Activated T-cell treated with anti-CD3 and anti-CD28 coated beads, Interleukin-2, amount 50 U/mL, for 4 hours (primary cell): Measurements from ENCODE around the gene LDB2. TPM values are rescaled to one million over a fixed set of nuclear protein-coding genes. Genes with fewer than 3 reads are reported as not detected.
"Not testable (repeated sequence)": the region's sequence is repeated elsewhere in the genome, so short reads cannot be mapped to it uniquely, and the experiment has no call there.

Source experiments
- ATAC-seq, 2 donors: fragments of 200-7000 bp; cut with Tn5 transposase; one replicate each; pipeline ENCODE4 v1.10.0; 2021
- DNase-seq: peaks from one replicate; pipeline ENCODE4 v3.0.0-alpha.2; 2020
- H3K27me3 Mint-ChIP-seq: one replicate; pipeline ENCODE4 v1.8.0; 2021; ENCODE audit warnings: low read depth, mixed read lengths
- H3K36me3 Mint-ChIP-seq: one replicate; pipeline ENCODE4 v1.8.0; 2022; ENCODE audit warnings: mixed read lengths; ENCODE audit not compliant: insufficient read depth
- H3K4me1 Mint-ChIP-seq: one replicate; pipeline ENCODE4 v1.8.0; 2021; ENCODE audit warnings: low read depth, mixed read lengths
- H3K4me3 Mint-ChIP-seq: one replicate; pipeline ENCODE4 v1.8.0; 2021; ENCODE audit warnings: mild to moderate bottlenecking, moderate library complexity, mixed read lengths
- H3K9me3 Mint-ChIP-seq: one replicate; pipeline ENCODE4 v1.8.0; 2021; ENCODE audit warnings: mixed read lengths
- total RNA-seq, 3 donors: library from RNA; stranded (reverse); gene quantifications; one replicate each; pipeline ENCODE4 v1.2.1, GENCODE V29; 2021

The LDB2 gene
- total RNA-seq, 3 donors from 2014 or later = 0.11 TPM; not detected in 2

DNA sequence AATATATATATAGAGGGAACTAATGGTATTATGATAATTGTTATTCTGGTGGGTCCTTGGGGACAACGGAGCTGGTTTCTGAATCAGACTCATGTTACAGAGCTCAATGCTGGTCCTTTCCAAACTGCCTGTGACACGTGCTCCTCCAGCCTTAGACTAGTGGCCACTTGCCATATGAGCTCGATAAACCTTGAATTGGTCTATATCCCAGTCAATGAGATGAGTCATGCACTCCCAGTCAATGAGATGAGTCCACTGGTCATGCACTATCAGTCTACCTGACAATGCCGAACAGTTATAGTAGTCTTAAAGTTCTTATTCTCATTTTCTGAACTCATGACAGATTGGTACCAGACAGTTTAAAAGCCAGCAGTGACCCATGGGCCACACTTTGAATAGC lies 325.2 kb downstream of the LDB2 start:
- DNase-seq = no peak
- Mint-ChIP-seq H3K4me3 (no peak overlapping the region), H3K27me3 (no peaks in the 10 kb centered on the region), H3K4me1 (no peaks in the 10 kb centered on the region), H3K9me3 (peaks cover 4% of the 10 kb centered on the region), H3K36me3 (no peaks in the 10 kb centered on the region)
- ATAC-seq = no peak

DNA sequence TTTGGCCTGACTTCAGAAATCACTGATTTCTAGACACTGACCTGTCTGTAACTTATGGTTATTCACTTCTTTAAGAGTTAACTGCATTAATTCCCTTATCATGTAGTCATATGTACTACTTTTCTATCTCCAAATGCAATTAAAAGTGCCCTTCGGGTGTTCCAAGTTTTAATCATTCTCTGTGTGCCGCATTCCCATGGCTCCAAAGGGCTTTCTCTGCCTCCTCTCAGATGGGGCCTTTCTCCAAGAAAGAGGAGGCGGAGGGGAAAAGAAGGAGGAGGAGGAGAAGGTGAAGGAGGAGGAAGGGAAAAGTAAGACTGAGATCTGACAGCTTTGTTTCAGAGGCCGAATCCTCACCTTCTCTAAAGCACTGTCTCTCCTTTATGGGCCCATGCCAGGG lies 325.8 kb downstream of the LDB2 start:
- Mint-ChIP-seq H3K36me3 (no peaks in the 10 kb centered on the region), H3K27me3 (no peaks in the 10 kb centered on the region), H3K9me3 (peaks cover 4% of the 10 kb centered on the region), H3K4me1 (no peaks in the 10 kb centered on the region), H3K4me3 (no peak overlapping the region)
- no peak for DNase-seq
- ATAC-seq = no peak

DNA sequence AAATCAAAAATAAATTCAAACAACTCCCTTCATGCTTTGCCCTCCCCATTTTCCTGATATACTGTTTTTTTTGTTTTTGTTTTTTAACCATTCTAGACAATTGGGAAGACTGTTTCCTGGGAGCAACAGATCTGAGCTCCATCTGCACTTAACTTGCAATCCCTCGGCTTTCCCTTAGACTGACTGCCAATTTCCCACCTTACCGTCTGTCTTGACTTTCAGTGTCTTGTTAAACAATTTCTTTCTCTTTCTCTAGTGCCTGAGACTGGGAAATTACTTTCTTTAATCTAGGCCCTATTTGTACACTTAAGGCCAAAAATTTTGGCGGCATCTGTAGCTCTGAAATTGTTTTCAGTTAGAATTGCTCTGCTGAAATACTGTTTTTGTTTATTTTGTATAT lies 326.3 kb downstream of the LDB2 start:
- ATAC-seq = no peak
- no peak for DNase-seq
- H3K9me3 Mint-ChIP-seq = peaks cover 4% of the 10 kb centered on the region
- no peaks in the 10 kb centered on the region for H3K4me1 Mint-ChIP-seq
- H3K36me3 Mint-ChIP-seq = no peaks in the 10 kb centered on the region
- H3K27me3 Mint-ChIP-seq = no peaks in the 10 kb centered on the region
- no peak overlapping the region for H3K4me3 Mint-ChIP-seq

DNA sequence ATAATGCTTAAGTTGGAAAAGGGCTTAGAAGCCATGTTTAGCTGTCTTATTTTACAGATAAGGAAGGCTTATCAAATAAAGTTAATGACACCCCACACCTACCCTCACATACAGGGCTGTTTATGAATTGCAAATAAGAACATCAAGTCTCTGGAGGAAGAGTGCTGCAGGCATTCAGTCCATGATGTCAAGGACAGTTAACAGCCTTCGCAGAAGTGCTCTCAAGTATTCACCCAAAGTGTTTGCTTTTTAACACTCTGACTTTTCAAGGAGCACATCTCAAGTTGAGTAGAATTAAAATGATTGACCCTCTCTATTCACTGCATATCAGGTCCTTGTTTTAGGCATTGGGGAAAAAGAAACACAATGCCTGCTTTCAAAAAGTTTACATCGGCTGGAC lies 328.7 kb downstream of the LDB2 start:
- no peak for DNase-seq
- no peaks in the 10 kb centered on the region for H3K27me3 Mint-ChIP-seq
- H3K9me3 Mint-ChIP-seq = peaks cover 4% of the 10 kb centered on the region
- H3K36me3 Mint-ChIP-seq = no peaks in the 10 kb centered on the region
- no peaks in the 10 kb centered on the region for H3K4me1 Mint-ChIP-seq
- ATAC-seq = no peak
- H3K4me3 Mint-ChIP-seq = no peak overlapping the region

DNA sequence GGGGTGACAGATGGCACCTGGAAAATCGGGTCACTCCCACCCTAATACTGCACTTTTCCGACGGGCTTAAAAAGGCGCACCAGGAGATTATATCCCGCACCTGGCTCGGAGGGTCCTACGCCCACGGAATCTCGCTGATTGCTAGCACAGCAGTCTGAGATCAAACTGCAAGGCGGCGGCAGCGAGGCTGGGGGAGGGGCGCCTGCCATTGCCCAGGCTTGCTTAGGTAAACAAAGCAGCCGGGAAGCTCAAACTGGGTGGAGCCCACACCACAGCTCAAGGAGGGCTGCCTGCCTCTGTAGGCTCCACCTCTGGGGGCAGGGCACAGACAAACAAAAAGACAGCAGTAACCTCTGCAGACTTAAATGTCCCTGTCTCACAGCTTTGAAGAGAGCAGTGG lies 341.1 kb downstream of the LDB2 start:
- not testable (repeated sequence) for H3K4me3 Mint-ChIP-seq, ATAC-seq, H3K27me3 Mint-ChIP-seq, H3K4me1 Mint-ChIP-seq, DNase-seq, H3K36me3 Mint-ChIP-seq
- H3K9me3 Mint-ChIP-seq = peaks cover 13% of the 10 kb centered on the region

DNA sequence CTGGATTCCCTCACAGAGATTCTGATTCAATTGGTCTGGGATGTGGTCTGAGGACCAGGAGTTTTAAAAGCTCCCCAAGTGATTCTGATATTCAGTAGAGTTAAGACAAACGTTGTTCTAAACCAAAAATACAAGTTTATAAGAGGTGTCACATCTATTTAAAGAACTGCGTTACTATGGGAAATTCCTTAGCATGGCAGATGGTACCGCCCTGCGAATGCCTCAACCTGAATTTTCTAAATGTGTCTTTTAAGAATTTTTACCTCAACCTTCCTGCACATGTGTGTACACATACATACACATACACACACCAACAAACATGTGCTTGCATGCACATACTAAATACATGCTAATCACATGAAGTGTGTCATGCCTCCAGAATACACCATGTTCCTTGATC lies 343.3 kb downstream of the LDB2 start:
- Mint-ChIP-seq H3K27me3 (peaks cover 2% of the 10 kb centered on the region), H3K36me3 (no peaks in the 10 kb centered on the region), H3K9me3 (peaks cover 13% of the 10 kb centered on the region), H3K4me1 (no peaks in the 10 kb centered on the region), H3K4me3 (no peak overlapping the region)
- DNase-seq (no peak), ATAC-seq (no peak)

DNA sequence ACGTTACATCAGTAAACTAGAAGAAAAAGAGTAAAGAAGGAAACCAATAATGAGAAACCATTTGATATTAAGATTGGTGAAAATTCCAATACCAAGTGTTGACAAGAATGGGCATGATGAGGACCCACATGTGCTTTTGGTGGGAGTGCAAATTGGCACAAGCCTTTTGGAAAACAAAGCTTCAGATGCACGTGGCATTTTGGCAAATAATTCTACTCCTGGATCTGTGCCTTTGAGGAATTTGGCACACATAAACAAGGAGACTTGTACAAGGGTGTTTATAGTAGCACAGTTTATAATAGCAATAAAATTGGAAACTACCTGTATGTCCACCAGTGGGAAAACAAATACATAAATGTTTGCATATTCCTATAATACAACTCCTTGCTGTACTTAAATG lies 347.9 kb downstream of the LDB2 start:
- no peak for DNase-seq
- ATAC-seq = no peak
- peaks cover 6% of the 10 kb centered on the region for H3K9me3 Mint-ChIP-seq
- H3K4me1 Mint-ChIP-seq = no peaks in the 10 kb centered on the region
- H3K36me3 Mint-ChIP-seq = no peaks in the 10 kb centered on the region
- peaks cover 2% of the 10 kb centered on the region for H3K27me3 Mint-ChIP-seq
- H3K4me3 Mint-ChIP-seq = no peak overlapping the region

DNA sequence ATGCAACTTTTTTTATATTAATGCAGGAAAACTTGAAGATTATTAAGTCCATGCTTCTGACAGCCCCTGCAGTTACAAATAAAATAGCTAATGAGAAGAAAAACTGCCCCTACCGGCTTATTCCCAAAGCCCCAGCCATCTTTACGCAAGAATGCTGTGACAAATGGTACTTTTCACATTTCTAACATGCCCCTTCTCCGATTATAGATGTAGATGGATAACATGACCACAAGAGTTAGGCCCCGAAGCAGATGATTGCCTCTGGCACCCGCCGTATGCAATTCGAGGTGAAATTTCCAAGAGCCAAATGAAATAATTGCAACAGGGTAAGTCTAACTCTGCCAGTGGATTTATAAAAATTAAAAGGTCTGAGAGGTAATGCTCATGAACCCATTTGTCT lies 352.8 kb downstream of the LDB2 start:
- no peak overlapping the region for H3K4me3 Mint-ChIP-seq
- ATAC-seq (no peak), DNase-seq (no peak)
- peaks cover 3% of the 10 kb centered on the region for H3K9me3 Mint-ChIP-seq
- no peaks in the 10 kb centered on the region for H3K36me3 Mint-ChIP-seq
- no peaks in the 10 kb centered on the region for H3K27me3 Mint-ChIP-seq
- H3K4me1 Mint-ChIP-seq = no peaks in the 10 kb centered on the region

DNA sequence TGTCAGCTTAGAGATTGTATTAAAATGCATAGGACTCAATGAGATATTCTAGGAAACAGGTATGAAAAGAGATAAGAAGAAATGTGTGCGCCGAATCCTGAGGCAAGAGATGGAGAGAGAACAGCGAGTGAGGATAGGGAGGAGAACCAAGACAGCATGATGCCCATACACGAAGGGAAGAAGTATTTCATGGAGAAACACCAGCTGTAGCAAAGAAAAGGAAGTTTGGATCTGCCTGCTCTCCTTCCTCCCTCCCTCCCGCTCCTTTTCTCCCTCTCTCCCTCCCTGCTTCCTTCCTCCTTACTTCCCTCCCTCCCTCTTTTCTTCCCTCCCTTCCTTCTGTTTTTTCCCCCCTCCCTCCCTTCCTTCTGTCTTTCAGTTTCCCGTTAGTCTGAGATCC lies 353.6 kb downstream of the LDB2 start:
- Mint-ChIP-seq H3K4me1 (no peaks in the 10 kb centered on the region), H3K4me3 (no peak overlapping the region), H3K27me3 (no peaks in the 10 kb centered on the region), H3K9me3 (peaks cover 3% of the 10 kb centered on the region), H3K36me3 (no peaks in the 10 kb centered on the region)
- DNase-seq (no peak), ATAC-seq (no peak)

DNA sequence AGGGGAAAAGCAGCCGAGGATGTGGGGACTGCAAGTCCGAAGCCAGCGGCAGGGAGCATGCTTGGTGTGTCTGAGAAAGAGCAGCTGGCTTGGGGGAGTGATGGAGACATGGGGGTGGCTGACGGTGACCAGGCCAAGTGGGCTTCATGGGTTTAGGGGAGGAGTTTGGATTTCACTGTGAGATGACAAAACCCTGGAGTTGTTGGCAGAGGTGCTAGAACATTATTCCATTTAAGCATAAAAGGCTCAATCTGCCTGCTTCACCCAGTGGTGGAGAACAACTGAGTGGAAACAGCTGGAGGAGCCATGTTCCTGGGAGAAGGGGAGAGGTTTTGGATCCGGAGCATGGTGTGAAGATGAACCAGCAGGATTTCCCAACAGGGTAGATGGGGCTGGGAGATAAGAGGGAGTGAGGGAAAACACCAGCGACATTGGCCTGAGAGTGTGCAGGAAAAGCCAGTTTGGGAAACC lies 354.2 kb downstream of the LDB2 start:
- ATAC-seq (no peak), DNase-seq (no peak)
- no peak overlapping the region for H3K4me3 Mint-ChIP-seq
- H3K4me1 Mint-ChIP-seq = no peaks in the 10 kb centered on the region
- H3K9me3 Mint-ChIP-seq = peaks cover 3% of the 10 kb centered on the region
- no peaks in the 10 kb centered on the region for H3K27me3 Mint-ChIP-seq
- no peaks in the 10 kb centered on the region for H3K36me3 Mint-ChIP-seq

DNA sequence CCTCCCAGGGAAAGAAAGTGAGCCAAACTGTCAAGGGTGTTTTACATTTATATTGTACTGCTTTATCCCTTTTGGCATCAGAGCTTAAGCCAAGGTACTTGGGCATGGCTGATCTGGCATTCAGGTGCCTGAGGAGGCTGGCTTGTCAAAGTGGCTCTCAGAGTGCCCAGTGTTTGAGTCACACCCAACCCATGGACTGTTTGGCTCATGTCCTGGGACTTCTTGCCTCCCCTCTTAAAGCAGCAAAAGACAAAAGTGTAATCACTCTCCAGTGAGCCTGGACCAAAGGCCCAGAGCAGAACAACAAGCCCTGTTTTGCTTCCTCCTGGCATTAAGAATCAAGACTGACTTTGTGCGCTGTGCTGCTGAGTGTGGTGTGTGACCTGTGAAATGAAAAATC lies 360.5 kb downstream of the LDB2 start:
- no peaks in the 10 kb centered on the region for H3K27me3 Mint-ChIP-seq
- no peaks in the 10 kb centered on the region for H3K36me3 Mint-ChIP-seq
- no peaks in the 10 kb centered on the region for H3K9me3 Mint-ChIP-seq
- no peaks in the 10 kb centered on the region for H3K4me1 Mint-ChIP-seq
- no peak overlapping the region for H3K4me3 Mint-ChIP-seq
- ATAC-seq = no peak
- no peak for DNase-seq

DNA sequence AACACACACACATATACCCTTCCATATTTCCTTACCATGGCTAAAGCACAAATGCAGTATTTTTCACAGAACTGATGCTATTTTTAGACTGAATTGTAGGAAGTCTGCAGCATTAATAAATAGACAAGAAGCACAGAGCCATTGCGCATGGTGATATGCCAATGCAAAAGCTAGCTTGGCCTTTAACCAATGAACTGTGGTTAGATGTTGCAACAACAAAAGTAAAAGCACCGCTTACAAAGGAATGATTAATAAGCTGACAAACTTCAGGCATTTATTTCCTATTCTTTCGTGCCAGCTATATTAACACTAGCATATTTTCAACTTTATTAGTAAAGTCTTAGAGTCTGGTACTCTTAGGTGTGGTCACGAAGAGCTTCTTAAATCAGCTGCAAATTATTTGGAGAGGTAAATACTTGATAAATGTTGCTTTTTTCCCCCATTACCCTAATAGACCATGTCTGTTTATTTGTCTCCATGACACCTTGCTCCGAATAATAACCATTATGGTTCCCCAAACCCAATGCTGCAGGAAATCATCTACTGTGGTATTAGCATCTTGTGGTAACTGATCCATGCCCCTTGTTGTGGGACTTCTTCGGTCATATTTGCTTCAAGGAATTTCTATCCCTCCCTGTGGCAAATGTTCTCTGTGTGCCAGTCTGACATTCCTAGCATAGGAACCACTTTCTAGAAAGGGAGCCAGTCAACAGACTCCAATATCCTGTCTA lies 366.0 kb downstream of the LDB2 start:
- Mint-ChIP-seq H3K4me1 (no peaks in the 10 kb centered on the region), H3K27me3 (no peaks in the 10 kb centered on the region), H3K9me3 (peaks cover 3% of the 10 kb centered on the region), H3K4me3 (no peak overlapping the region), H3K36me3 (no peaks in the 10 kb centered on the region)
- ATAC-seq (no peak), DNase-seq (no peak)

DNA sequence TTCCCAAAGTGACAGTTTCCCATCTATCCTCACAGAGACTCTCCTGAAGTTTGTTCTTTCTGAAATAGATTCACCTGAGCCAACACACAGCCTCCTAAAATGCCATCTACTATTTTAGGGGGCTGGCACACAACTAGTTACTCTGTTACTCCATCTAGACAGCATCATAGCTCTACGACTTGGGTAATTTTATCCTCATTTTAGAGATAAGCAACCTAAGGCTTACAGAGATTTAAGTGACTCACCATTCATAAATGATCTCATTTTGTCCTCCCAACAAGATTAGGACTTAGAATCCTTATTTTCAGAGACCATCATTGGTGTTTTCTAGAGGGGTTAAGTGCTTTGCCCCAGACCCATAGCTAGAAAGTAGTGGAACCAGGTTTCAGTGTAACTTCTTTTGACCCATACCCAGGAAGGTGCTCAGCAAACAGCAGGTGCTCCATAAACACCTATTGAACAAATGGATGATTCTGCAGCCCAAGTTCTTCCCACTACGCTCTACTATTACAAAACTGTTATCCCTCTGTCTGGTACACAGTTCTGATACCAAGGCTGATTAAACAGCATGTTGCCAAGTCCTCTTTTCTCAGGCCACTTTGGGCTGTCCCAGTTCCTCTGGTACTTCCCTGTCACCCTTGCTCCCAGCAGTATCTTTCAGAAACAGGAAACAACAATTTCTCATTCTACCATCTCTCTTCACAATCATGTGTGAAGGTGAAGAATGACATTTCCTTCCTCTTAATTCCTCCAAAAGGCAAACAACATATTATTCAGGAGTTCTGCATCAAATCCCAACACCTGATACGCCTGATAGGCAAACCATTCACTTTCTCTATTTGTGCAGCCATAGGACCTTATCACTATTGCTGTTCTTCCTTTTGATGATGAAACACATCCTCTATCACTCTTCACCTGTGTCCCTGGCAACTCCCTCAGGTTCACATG lies 367.5 kb downstream of the LDB2 start:
- Mint-ChIP-seq H3K9me3 (peaks cover 3% of the 10 kb centered on the region), H3K27me3 (no peaks in the 10 kb centered on the region), H3K4me1 (no peaks in the 10 kb centered on the region), H3K4me3 (no peak overlapping the region), H3K36me3 (no peaks in the 10 kb centered on the region)
- DNase-seq (no peak), ATAC-seq (no peak)

DNA sequence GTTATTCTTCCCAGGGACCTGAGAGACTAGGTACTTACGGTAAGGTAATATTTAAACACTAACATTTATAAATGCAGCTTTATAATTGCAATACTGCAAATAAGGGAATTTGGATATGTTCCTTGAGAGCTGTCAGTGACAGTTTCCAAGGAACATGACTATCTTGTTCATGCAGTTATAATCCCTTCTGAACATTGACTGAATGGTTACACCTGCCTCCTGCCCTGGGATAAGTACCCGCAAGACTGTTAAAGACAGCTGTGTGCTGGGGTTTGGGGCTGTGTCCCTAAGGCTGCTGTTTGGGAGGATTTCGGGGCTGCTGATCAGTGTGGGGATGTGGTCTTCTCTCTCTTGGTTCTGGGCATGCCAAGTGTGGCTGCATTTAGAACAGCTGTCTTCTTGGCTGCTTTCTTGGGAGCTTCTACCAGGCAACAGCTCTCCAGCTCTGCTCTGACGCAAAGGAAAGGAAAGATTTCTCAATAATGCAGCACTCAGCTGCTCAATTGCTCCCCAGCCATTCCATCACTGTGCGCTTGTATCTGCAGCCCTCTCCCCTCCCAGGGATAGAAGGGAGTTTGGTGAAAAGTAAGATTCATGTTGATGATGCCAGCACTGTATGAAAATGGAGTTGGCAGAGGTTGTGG lies 373.4 kb downstream of the LDB2 start:
- Mint-ChIP-seq H3K36me3 (no peaks in the 10 kb centered on the region), H3K27me3 (no peaks in the 10 kb centered on the region), H3K4me3 (no peak overlapping the region), H3K9me3 (peaks cover 3% of the 10 kb centered on the region), H3K4me1 (no peaks in the 10 kb centered on the region)
- ATAC-seq = no peak
- DNase-seq = no peak
